Measurements from ENCODE around the gene PRDX1. TPM values are rescaled to one million over a fixed set of nuclear protein-coding genes. Genes with fewer than 3 reads are reported as not detected.

The PRDX1 gene
- total and polyA plus RNA-seq, 2 experiments from 2014 or later: 1,070 to 2,149 TPM

DNA sequence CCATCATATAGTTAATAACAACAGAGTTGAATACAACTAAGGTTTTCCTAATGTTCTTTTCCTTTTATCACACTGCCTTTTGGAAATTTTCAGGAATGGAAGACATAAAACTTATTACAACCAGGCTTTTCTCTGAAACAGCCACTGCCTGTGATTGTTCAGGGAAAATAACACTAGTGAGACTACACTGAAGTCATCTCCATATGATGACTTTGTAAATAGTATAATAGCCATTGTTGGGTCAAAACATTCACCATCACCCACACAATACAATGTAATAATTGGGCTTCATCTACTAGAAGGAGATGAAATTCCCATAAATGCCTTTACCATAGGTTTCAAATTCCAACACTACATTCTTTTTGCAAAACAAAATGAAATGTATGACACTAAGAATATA, 35.7 kb downstream of the PRDX1 start (continued):
- TF ChIP-seq, protein P1, sequence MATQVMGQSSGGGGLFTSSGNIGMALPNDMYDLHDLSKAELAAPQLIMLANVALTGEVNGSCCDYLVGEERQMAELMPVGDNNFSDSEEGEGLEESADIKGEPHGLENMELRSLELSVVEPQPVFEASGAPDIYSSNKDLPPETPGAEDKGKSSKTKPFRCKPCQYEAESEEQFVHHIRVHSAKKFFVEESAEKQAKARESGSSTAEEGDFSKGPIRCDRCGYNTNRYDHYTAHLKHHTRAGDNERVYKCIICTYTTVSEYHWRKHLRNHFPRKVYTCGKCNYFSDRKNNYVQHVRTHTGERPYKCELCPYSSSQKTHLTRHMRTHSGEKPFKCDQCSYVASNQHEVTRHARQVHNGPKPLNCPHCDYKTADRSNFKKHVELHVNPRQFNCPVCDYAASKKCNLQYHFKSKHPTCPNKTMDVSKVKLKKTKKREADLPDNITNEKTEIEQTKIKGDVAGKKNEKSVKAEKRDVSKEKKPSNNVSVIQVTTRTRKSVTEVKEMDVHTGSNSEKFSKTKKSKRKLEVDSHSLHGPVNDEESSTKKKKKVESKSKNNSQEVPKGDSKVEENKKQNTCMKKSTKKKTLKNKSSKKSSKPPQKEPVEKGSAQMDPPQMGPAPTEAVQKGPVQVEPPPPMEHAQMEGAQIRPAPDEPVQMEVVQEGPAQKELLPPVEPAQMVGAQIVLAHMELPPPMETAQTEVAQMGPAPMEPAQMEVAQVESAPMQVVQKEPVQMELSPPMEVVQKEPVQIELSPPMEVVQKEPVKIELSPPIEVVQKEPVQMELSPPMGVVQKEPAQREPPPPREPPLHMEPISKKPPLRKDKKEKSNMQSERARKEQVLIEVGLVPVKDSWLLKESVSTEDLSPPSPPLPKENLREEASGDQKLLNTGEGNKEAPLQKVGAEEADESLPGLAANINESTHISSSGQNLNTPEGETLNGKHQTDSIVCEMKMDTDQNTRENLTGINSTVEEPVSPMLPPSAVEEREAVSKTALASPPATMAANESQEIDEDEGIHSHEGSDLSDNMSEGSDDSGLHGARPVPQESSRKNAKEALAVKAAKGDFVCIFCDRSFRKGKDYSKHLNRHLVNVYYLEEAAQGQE (IDR thresholded peaks at IDR 0.05; ENCODE audit: unreplicated experiment): no peak
- TF ChIP-seq, protein P2, sequence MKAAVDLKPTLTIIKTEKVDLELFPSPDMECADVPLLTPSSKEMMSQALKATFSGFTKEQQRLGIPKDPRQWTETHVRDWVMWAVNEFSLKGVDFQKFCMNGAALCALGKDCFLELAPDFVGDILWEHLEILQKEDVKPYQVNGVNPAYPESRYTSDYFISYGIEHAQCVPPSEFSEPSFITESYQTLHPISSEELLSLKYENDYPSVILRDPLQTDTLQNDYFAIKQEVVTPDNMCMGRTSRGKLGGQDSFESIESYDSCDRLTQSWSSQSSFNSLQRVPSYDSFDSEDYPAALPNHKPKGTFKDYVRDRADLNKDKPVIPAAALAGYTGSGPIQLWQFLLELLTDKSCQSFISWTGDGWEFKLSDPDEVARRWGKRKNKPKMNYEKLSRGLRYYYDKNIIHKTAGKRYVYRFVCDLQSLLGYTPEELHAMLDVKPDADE (IDR thresholded peaks at IDR 0.05): no peak
- no peak for TF ChIP-seq JUNB (IDR thresholded peaks at IDR 0.05; ENCODE audit: unreplicated experiment)
- no peak for TF ChIP-seq EZH2phosphoT487 (IDR thresholded peaks at IDR 0.05; ENCODE audit: unreplicated experiment)
- TF ChIP-seq ZNF331 (CRISPR knock-in tag; IDR thresholded peaks at IDR 0.05; ENCODE audit: low read depth): no peak
- TF ChIP-seq STAT1 (IDR thresholded peaks at IDR 0.05; ENCODE audit: unreplicated experiment): no peak

DNA sequence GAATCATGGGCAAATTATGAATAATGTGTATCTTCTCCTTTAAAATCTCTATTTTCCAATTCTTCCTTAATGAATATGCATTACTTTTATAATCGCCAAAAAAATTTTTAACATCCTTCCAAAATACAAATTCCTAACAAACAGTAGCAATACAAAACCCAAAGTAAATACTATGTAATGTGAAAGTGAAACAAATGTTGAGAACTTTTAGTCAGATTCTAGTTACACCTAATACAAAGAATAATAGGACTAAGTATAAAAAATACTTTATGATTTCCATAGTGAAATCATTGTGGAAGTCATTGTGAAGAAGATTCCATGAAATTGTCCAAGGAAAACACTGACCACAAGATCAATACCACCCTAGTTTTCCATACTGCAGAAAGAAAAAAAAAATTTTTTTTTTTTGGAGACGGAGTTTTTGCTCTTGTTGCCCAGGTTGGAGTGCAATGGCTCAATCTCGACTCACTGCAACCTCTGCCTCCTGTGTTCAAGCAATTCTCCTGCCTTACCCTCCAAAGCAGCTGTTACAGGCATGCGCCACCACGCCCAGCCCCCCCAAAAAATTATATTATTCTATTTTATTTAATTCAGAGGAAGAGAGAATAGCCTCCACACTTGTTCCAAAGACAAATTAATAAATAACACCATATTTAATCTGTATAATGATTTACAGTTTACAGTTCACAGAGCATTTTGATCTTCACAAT, 42.5 kb downstream of the PRDX1 start:
- Histone ChIP-seq H3K36me3 (ENCODE audit: insufficient read depth) (no peaks in the 10 kb centered on the region), H3K4me2 (no peak overlapping the region), H4K20me1 (replicated peaks; ENCODE audit: insufficient read depth) (peaks cover 6% of the 10 kb centered on the region; the same call in 1 of the 2 replicates), H2AFZ (no peak overlapping the region), H3K9me2 (ENCODE audit: insufficient read depth) (no peaks in the 10 kb centered on the region), H3K4me1 (ENCODE audit: insufficient read depth) (no peaks in the 10 kb centered on the region; the same call in 1 of the 2 replicates), H3K27me3 (ENCODE audit: insufficient read depth) (no peaks in the 10 kb centered on the region), H3K79me2 (replicated peaks; ENCODE audit: insufficient read depth) (peaks cover 3% of the 10 kb centered on the region; the same call in 1 of the 2 replicates), H3K4me3 (no peak overlapping the region), H3F3A (replicated peaks; ENCODE audit: low read depth) (0 out of 2 replicates have a peak, but pooled peaks cover 3% of the 10 kb centered on the region), H3K27ac (ENCODE audit: low read depth) (no peak overlapping the region)
- DNase-seq (ENCODE audit: low spot score) (no peak), ATAC-seq (no peak)
- no peak overlapping the region for H3K4me3 Mint-ChIP-seq
- no peak overlapping the region for H3K27ac Mint-ChIP-seq
- no peaks in the 10 kb centered on the region; the same call in 2 of the 3 replicates for H3K36me3 Mint-ChIP-seq (ENCODE audit: low read depth)
- H3K27me3 Mint-ChIP-seq (ENCODE audit: insufficient read depth, low read depth, poor library complexity): no peaks in the 10 kb centered on the region
- no peaks in the 10 kb centered on the region; the same call in 2 of the 3 replicates for H3K4me1 Mint-ChIP-seq
- no peaks in the 10 kb centered on the region for H3K9me3 Mint-ChIP-seq
- no peak for TF ChIP-seq EZH2phosphoT487 (IDR thresholded peaks at IDR 0.05; ENCODE audit: unreplicated experiment)
- no peak for TF ChIP-seq CREB1 (CRISPR knock-in tag; IDR thresholded peaks at IDR 0.05; ENCODE audit: low read depth)
- no peak for TF ChIP-seq JUNB (IDR thresholded peaks at IDR 0.05; ENCODE audit: unreplicated experiment)
- no peak for TF ChIP-seq EZH2 (IDR thresholded peaks at IDR 0.05; ENCODE audit: low read depth, unreplicated experiment)
- TF ChIP-seq ZNF331 (CRISPR knock-in tag; IDR thresholded peaks at IDR 0.05; ENCODE audit: low read depth): no peak
- TF ChIP-seq ZNF114 (CRISPR knock-in tag; IDR thresholded peaks at IDR 0.05): no peak
- TF ChIP-seq, protein P2 (IDR thresholded peaks at IDR 0.05): no peak
- no peak for TF ChIP-seq STAT1 (IDR thresholded peaks at IDR 0.05; ENCODE audit: unreplicated experiment)
- TF ChIP-seq, protein P3, sequence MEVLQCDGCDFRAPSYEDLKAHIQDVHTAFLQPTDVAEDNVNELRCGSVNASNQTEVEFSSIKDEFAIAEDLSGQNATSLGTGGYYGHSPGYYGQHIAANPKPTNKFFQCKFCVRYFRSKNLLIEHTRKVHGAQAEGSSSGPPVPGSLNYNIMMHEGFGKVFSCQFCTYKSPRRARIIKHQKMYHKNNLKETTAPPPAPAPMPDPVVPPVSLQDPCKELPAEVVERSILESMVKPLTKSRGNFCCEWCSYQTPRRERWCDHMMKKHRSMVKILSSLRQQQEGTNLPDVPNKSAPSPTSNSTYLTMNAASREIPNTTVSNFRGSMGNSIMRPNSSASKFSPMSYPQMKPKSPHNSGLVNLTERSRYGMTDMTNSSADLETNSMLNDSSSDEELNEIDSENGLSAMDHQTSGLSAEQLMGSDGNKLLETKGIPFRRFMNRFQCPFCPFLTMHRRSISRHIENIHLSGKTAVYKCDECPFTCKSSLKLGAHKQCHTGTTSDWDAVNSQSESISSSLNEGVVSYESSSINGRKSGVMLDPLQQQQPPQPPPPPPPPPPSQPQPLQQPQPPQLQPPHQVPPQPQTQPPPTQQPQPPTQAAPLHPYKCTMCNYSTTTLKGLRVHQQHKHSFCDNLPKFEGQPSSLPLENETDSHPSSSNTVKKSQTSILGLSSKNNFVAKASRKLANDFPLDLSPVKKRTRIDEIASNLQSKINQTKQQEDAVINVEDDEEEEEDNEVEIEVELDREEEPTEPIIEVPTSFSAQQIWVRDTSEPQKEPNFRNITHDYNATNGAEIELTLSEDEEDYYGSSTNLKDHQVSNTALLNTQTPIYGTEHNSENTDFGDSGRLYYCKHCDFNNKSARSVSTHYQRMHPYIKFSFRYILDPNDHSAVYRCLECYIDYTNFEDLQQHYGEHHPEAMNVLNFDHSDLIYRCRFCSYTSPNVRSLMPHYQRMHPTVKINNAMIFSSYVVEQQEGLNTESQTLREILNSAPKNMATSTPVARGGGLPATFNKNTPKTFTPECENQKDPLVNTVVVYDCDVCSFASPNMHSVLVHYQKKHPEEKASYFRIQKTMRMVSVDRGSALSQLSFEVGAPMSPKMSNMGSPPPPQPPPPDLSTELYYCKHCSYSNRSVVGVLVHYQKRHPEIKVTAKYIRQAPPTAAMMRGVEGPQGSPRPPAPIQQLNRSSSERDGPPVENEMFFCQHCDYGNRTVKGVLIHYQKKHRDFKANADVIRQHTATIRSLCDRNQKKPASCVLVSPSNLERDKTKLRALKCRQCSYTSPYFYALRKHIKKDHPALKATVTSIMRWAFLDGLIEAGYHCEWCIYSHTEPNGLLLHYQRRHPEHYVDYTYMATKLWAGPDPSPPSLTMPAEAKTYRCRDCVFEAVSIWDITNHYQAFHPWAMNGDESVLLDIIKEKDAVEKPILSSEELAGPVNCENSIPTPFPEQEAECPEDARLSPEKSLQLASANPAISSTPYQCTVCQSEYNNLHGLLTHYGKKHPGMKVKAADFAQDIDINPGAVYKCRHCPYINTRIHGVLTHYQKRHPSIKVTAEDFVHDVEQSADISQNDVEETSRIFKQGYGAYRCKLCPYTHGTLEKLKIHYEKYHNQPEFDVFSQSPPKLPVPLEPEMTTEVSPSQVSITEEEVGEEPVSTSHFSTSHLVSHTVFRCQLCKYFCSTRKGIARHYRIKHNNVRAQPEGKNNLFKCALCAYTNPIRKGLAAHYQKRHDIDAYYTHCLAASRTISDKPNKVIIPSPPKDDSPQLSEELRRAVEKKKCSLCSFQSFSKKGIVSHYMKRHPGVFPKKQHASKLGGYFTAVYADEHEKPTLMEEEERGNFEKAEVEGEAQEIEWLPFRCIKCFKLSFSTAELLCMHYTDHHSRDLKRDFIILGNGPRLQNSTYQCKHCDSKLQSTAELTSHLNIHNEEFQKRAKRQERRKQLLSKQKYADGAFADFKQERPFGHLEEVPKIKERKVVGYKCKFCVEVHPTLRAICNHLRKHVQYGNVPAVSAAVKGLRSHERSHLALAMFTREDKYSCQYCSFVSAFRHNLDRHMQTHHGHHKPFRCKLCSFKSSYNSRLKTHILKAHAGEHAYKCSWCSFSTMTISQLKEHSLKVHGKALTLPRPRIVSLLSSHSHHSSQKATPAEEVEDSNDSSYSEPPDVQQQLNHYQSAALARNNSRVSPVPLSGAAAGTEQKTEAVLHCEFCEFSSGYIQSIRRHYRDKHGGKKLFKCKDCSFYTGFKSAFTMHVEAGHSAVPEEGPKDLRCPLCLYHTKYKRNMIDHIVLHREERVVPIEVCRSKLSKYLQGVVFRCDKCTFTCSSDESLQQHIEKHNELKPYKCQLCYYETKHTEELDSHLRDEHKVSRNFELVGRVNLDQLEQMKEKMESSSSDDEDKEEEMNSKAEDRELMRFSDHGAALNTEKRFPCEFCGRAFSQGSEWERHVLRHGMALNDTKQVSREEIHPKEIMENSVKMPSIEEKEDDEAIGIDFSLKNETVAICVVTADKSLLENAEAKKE (CRISPR knock-in tag; IDR thresholded peaks at IDR 0.05): no peak
